DLD1 (cell line): ENCODE measurements around the gene PTPRD.

Source experiments
- in situ Hi-C: cut with HindIII; loops from 2 replicates; pipeline ENCODE4 v1.10.0; 2017; ENCODE audit warnings: low sequenced_read_pairs

PTPRD gene

GRCh38 chr9:10272830-10273229, 340.0 kb downstream of the PTPRD start:
- in situ Hi-C loops, result no loop called here

- in situ Hi-C loops, result no loop called here
Measured at GRCh38 chr9:10268531-10269485, 344.0 kb downstream of the PTPRD start.

- in situ Hi-C loops, result no loop called here
Measured at GRCh38 chr9:10265153-10265631, 347.6 kb downstream of the PTPRD start.

- in situ Hi-C loops, result no loop called here
Measured at GRCh38 chr9:10260501-10260900, 352.3 kb downstream of the PTPRD start.

GRCh38 chr9:10259668-10260067, 353.1 kb downstream of the PTPRD start:
- in situ Hi-C loops, result no loop called here

GRCh38 chr9:10255758-10256157, 357.0 kb downstream of the PTPRD start:
- in situ Hi-C loops, result no loop called here

GRCh38 chr9:10254338-10254737, 358.5 kb downstream of the PTPRD start:
- in situ Hi-C loops, result no loop called here

- in situ Hi-C loops, result no loop called here
Measured at GRCh38 chr9:10253341-10253740, 359.5 kb downstream of the PTPRD start.

GRCh38 chr9:10252174-10252573, 360.6 kb downstream of the PTPRD start:
- in situ Hi-C loops, result no loop called here

- in situ Hi-C loops, result no loop called here
Measured at GRCh38 chr9:10251490-10251889, 361.3 kb downstream of the PTPRD start.

- in situ Hi-C loops, result no loop called here
Measured at GRCh38 chr9:10250219-10250618, 362.6 kb downstream of the PTPRD start.

- in situ Hi-C loops, result no loop called here
Measured at GRCh38 chr9:10248890-10249289, 363.9 kb downstream of the PTPRD start.

GRCh38 chr9:10242255-10242654, 370.5 kb downstream of the PTPRD start:
- in situ Hi-C loops, result no loop called here

GRCh38 chr9:10238087-10238486, 374.7 kb downstream of the PTPRD start:
- in situ Hi-C loops, result no loop called here

- in situ Hi-C loops, result no loop called here
Measured at GRCh38 chr9:10237584-10237983, 375.2 kb downstream of the PTPRD start.

- in situ Hi-C loops, result no loop called here
Measured at GRCh38 chr9:10236161-10236560, 376.6 kb downstream of the PTPRD start.

GRCh38 chr9:10235376-10235775, 377.4 kb downstream of the PTPRD start:
- in situ Hi-C loops, result no loop called here

- in situ Hi-C loops, result no loop called here
Measured at GRCh38 chr9:10232352-10232930, 380.4 kb downstream of the PTPRD start.

- in situ Hi-C loops, result no loop called here
Measured at GRCh38 chr9:10230512-10230911, 382.3 kb downstream of the PTPRD start.

GRCh38 chr9:10228082-10228481, 384.7 kb downstream of the PTPRD start:
- in situ Hi-C loops, result no loop called here

GRCh38 chr9:10226996-10227395, 385.8 kb downstream of the PTPRD start:
- in situ Hi-C loops, result no loop called here

- in situ Hi-C loops, result no loop called here
Measured at GRCh38 chr9:10212702-10213101, 400.1 kb downstream of the PTPRD start.
